ENCODE data around the gene SERTAD3. TPM values are rescaled to one million over a fixed set of nuclear protein-coding genes. Genes with fewer than 3 reads are reported as not detected.
"Not testable (repeated sequence)": the region's sequence is repeated elsewhere in the genome, so short reads cannot be mapped to it uniquely, and the experiment has no call there.

Gene SERTAD3
- total and polyA plus RNA-seq, 11 donors, result 17.6 to 38.7 (median 26.0) TPM

- no peak for TF ChIP-seq POLR2A (IDR thresholded peaks at IDR 0.05)
Observed at GRCh38 chr19:40458597-40458974, 14.5 kb upstream of the SERTAD3 start.

GRCh38 chr19:40457953-40458596, 13.9 kb upstream of the SERTAD3 start:
- Histone ChIP-seq H3K27me3 (no peaks in the 10 kb centered on the region), H3K4me1 (peaks cover 0 to 23% (median 0%) of the 10 kb centered on the region in 12 donors), H3K27ac (no peak overlapping the region), H3K4me3 (no peak overlapping the region), H3K36me3 (peaks cover 0 to 43% (median 24%) of the 10 kb centered on the region in 9 donors), H3K9me3 (no peaks in the 10 kb centered on the region)
- DNase-seq, result no peak
- intact Hi-C loops (cut with DNase I), result no loop called here
- 87 to 92% (median 89%) methylated on average over 9 to 27 of the region's 27 CpGs for WGBS, 4 donors
- TF ChIP-seq CTCF (IDR thresholded peaks at IDR 0.05) (no peak), POLR2A (IDR thresholded peaks at IDR 0.05) (no peak)
- no peak for ATAC-seq

More at GRCh38 chr19:40458597-40458974, 14.5 kb upstream of the SERTAD3 start:
- Histone ChIP-seq H3K36me3 (peaks cover 0 to 39% (median 23%) of the 10 kb centered on the region in 9 donors), H3K4me3 (no peak overlapping the region), H3K9me3 (no peaks in the 10 kb centered on the region), H3K4me1 (peaks cover 0 to 25% (median 0%) of the 10 kb centered on the region in 12 donors), H3K27ac (no peak overlapping the region), H3K27me3 (no peaks in the 10 kb centered on the region)
- ATAC-seq, result no peak
- WGBS, 4 donors, result 97 to 99% (median 97%) methylated on average over 3 of the region's 3 CpGs
- DNase-seq, result no peak
- intact Hi-C loops (cut with DNase I), result no loop called here

GRCh38 chr19:40457048-40457447, 12.9 kb upstream of the SERTAD3 start:
- ATAC-seq, result no peak
- H3K4me3 ChIP-seq, result no peak overlapping the region
- no peaks in the 10 kb centered on the region for H3K9me3 ChIP-seq
- no peaks in the 10 kb centered on the region for H3K27me3 ChIP-seq
- no peak for DNase-seq
- WGBS, 4 donors, result 82 to 96% (median 92%) methylated on average over 5 of the region's 5 CpGs
- intact Hi-C loops (cut with DNase I), result no loop called here
- no peak overlapping the region for H3K27ac ChIP-seq
- peaks cover 0 to 15% (median 0%) of the 10 kb centered on the region in 12 donors for H3K4me1 ChIP-seq
- TF ChIP-seq CTCF (IDR thresholded peaks at IDR 0.05) (no peak), POLR2A (IDR thresholded peaks at IDR 0.05) (no peak)
- peaks cover 0 to 47% (median 24%) of the 10 kb centered on the region in 9 donors for H3K36me3 ChIP-seq

- intact Hi-C loops (cut with DNase I), result not testable (repeated sequence)
- 94 to 99% (median 96%) methylated on average over 6 of the region's 6 CpGs for WGBS, 4 donors
Observed at GRCh38 chr19:40453943-40454342, 9.8 kb upstream of the SERTAD3 start.

GRCh38 chr19:40453151-40453735, 9.1 kb upstream of the SERTAD3 start:
- 85 to 89% (median 87%) methylated on average over 5 of the region's 5 CpGs for whole genome bisulfite sequencing, 4 donors
- DNase-seq, result no peak
- H3K27me3 ChIP-seq, result no peaks in the 10 kb centered on the region
- TF ChIP-seq POLR2A (IDR thresholded peaks at IDR 0.05), result no peak
- TF ChIP-seq CTCF (IDR thresholded peaks at IDR 0.05), result no peak
- H3K9me3 ChIP-seq, result no peaks in the 10 kb centered on the region
- ATAC-seq, result no peak
- no peaks in the 10 kb centered on the region for H3K4me1 ChIP-seq
- intact Hi-C loops (cut with DNase I), result no loop called here
- no peak overlapping the region for H3K4me3 ChIP-seq
- peaks cover 0 to 65% (median 38%) of the 10 kb centered on the region in 9 donors for H3K36me3 ChIP-seq
- no peak overlapping the region for H3K27ac ChIP-seq

More at GRCh38 chr19:40453943-40454342, 9.8 kb upstream of the SERTAD3 start:
- not testable (repeated sequence) for DNase-seq, ATAC-seq, H3K27me3 ChIP-seq, H3K4me3 ChIP-seq, H3K27ac ChIP-seq, H3K4me1 ChIP-seq, H3K9me3 ChIP-seq
- H3K36me3 ChIP-seq, result peaks cover 0 to 60% (median 35%) of the 10 kb centered on the region in 9 donors
